HG03103 (cell line): ENCODE measurements around the gene IRS1.

Source experiments
- ATAC-seq: cut with Tn5 transposase; IDR thresholded peaks from one replicate; pipeline ENCODE4 v1.9.1; 2021; ENCODE audit warnings: low read depth; ENCODE audit not compliant: unreplicated experiment

IRS1 gene

GRCh38 chr2:226699321-226699720, 100.3 kb downstream of the IRS1 start:
- ATAC-seq = no peak

GRCh38 chr2:226698671-226699070, 100.9 kb downstream of the IRS1 start:
- no peak for ATAC-seq

GRCh38 chr2:226694586-226695284, 104.9 kb downstream of the IRS1 start:
- no peak for ATAC-seq

- no peak for ATAC-seq
Measured at GRCh38 chr2:226694149-226694548, 105.5 kb downstream of the IRS1 start.

- no peak for ATAC-seq
Measured at GRCh38 chr2:226693521-226693920, 106.1 kb downstream of the IRS1 start.

GRCh38 chr2:226692521-226693126, 107.0 kb downstream of the IRS1 start:
- no peak for ATAC-seq

- ATAC-seq = no peak
Measured at GRCh38 chr2:226691255-226691654, 108.4 kb downstream of the IRS1 start.

- ATAC-seq = no peak
Measured at GRCh38 chr2:226690461-226691024, 109.1 kb downstream of the IRS1 start.

GRCh38 chr2:226687641-226688253, 111.9 kb downstream of the IRS1 start:
- no peak for ATAC-seq

GRCh38 chr2:226684563-226684959, 115.1 kb downstream of the IRS1 start:
- ATAC-seq = no peak

GRCh38 chr2:226683944-226684562, 115.6 kb downstream of the IRS1 start:
- no peak for ATAC-seq

- ATAC-seq = no peak
Measured at GRCh38 chr2:226683196-226683595, 116.4 kb downstream of the IRS1 start.
